Right atrium auricular region (tissue), 2 donors: ENCODE data around the gene PTPRN2. TPM values are rescaled to one million over a fixed set of nuclear protein-coding genes. Genes with fewer than 3 reads are reported as not detected.
"Not testable (repeated sequence)": the region's sequence is repeated elsewhere in the genome, so short reads cannot be mapped to it uniquely, and the experiment has no call there.

Source experiments
- DNase-seq: peaks from one replicate; pipeline ENCODE4 v3.0.0-alpha.2; 2019; ENCODE audit warnings: low spot score
- H3K27ac ChIP-seq, 2 donors: fragments of 200-600 bp; sonication (generic); 1 replicate in 1 of 2; 2 replicates in 1 of 2; pipeline ENCODE4 v1.5.1; 2016 to 2019
- H3K27me3 ChIP-seq, 2 donors: fragments of 200-600 bp; sonication (generic); one replicate each; pipeline versions ENCODE4 v1.5.1 to v1.6.0; 2017 to 2019
- H3K36me3 ChIP-seq: fragments of 200-600 bp; sonication (generic); one replicate; pipeline ENCODE4 v1.5.1; 2016
- H3K4me1 ChIP-seq, 2 donors: fragments of 200-600 bp; sonication (generic); one replicate each; pipeline versions ENCODE4 v1.5.1 to v1.6.0; 2017 to 2019
- H3K4me3 ChIP-seq, 2 donors: fragments of 200-600 bp; sonication (generic); 1 replicate in 1 of 2; 2 replicates in 1 of 2; pipeline ENCODE4 v1.5.1; 2017 to 2019; ENCODE audit warnings: mild to moderate bottlenecking in 1 of 2, moderate library complexity in 1 of 2
- H3K9me3 ChIP-seq, 2 donors: fragments of 200-600 bp; sonication (generic); one replicate each; pipeline ENCODE4 v1.5.1; 2019
- CTCF ChIP-seq, 2 donors: fragments of 200-600 bp; sonication (generic); IDR thresholded peaks; one replicate each; pipeline ENCODE4 v1.5.1; 2019; ENCODE audit warnings: antibody characterized with exemption in 2 of 2
- total RNA-seq, 2 donors: library from RNA; depleted of rRNA; stranded (reverse); fragments of >200 nt; gene quantifications; one replicate each; pipeline ENCODE4 v1.1.0, GENCODE V29; 2016

PTPRN2 gene
- total RNA-seq, 2 donors from 2014 or later, result 2.6 to 2.7 TPM

GRCh38 chr7:157850481-157851444 lies 736.9 kb downstream of the PTPRN2 start:
- Histone ChIP-seq H3K36me3 (no peaks in the 10 kb centered on the region), H3K27ac (no peak overlapping the region), H3K4me1 (peaks cover 0 to 7% of the 10 kb centered on the region in 2 donors), H3K9me3 (no peaks in the 10 kb centered on the region), H3K4me3 (no peak overlapping the region), H3K27me3 (no peaks in the 10 kb centered on the region)
- TF ChIP-seq CTCF (IDR thresholded peaks at IDR 0.05), result no peak
- DNase-seq, result no peak

GRCh38 chr7:157849726-157850125 lies 737.9 kb downstream of the PTPRN2 start:
- H3K4me1 ChIP-seq, result peaks cover 0 to 7% of the 10 kb centered on the region in 2 donors
- DNase-seq, result no peak
- TF ChIP-seq CTCF (IDR thresholded peaks at IDR 0.05), result no peak
- no peaks in the 10 kb centered on the region for H3K27me3 ChIP-seq
- no peak overlapping the region for H3K27ac ChIP-seq
- H3K36me3 ChIP-seq, result no peaks in the 10 kb centered on the region
- H3K9me3 ChIP-seq, result no peaks in the 10 kb centered on the region
- no peak overlapping the region for H3K4me3 ChIP-seq

- Histone ChIP-seq H3K27me3 (no peaks in the 10 kb centered on the region), H3K4me3 (no peak overlapping the region), H3K4me1 (peaks cover 0 to 7% of the 10 kb centered on the region in 2 donors), H3K9me3 (no peaks in the 10 kb centered on the region), H3K36me3 (no peaks in the 10 kb centered on the region), H3K27ac (no peak overlapping the region)
- DNase-seq, result no peak
- TF ChIP-seq CTCF (IDR thresholded peaks at IDR 0.05), result no peak
Measured at GRCh38 chr7:157849341-157849596, 738.4 kb downstream of the PTPRN2 start.

GRCh38 chr7:157848508-157849340 lies 738.9 kb downstream of the PTPRN2 start:
- H3K27me3 ChIP-seq, result no peaks in the 10 kb centered on the region
- TF ChIP-seq CTCF (IDR thresholded peaks at IDR 0.05), result no peak
- H3K36me3 ChIP-seq, result no peaks in the 10 kb centered on the region
- H3K27ac ChIP-seq, result no peak overlapping the region
- H3K4me3 ChIP-seq, result no peak overlapping the region
- peaks cover 0 to 7% of the 10 kb centered on the region in 2 donors for H3K4me1 ChIP-seq
- no peak for DNase-seq
- no peaks in the 10 kb centered on the region for H3K9me3 ChIP-seq

- H3K27ac ChIP-seq, H3K4me1 ChIP-seq, H3K27me3 ChIP-seq: not testable (repeated sequence)
Measured at GRCh38 chr7:157847756-157848487, 739.7 kb downstream of the PTPRN2 start.

GRCh38 chr7:157846746-157847145 lies 740.9 kb downstream of the PTPRN2 start:
- not testable (repeated sequence) for H3K27ac ChIP-seq, H3K4me1 ChIP-seq, H3K4me3 ChIP-seq, DNase-seq, H3K36me3 ChIP-seq, H3K27me3 ChIP-seq, H3K9me3 ChIP-seq

More at GRCh38 chr7:157847756-157848487, 739.7 kb downstream of the PTPRN2 start:
- not testable (repeated sequence) for DNase-seq, H3K9me3 ChIP-seq, H3K36me3 ChIP-seq, H3K4me3 ChIP-seq
